Large intestine (tissue), 3 donors: ENCODE measurements around the gene ACTN1. TPM values are rescaled to one million over a fixed set of nuclear protein-coding genes. Genes with fewer than 3 reads are reported as not detected.
A peak's percentile ranks its signal among the peaks of the same experiment; 100 is the strongest.

Source experiments
- DNase-seq, 2 donors: peaks; one replicate each; pipeline versions ENCODE4 v3.0.0 to v3.0.0-alpha.2; 2013
- H3K27ac ChIP-seq: one replicate; pipeline ENCODE4 v1.5.1; 2013; ENCODE audit warnings: low read length
- H3K27me3 ChIP-seq: 2 replicates; pipeline ENCODE4 v1.6.1; 2013; ENCODE audit warnings: low read length; ENCODE audit not compliant: control insufficient read depth, insufficient read depth
- H3K36me3 ChIP-seq: 2 replicates; pipeline ENCODE4 v1.6.1; 2013; ENCODE audit warnings: low read length; ENCODE audit not compliant: control insufficient read depth, insufficient read depth
- H3K4me1 ChIP-seq: one replicate; pipeline ENCODE4 v1.6.1; 2013; ENCODE audit warnings: low read length; ENCODE audit not compliant: control insufficient read depth, insufficient read depth
- H3K4me3 ChIP-seq: one replicate; pipeline ENCODE4 v1.5.1; 2013; ENCODE audit warnings: low read length
- H3K9me3 ChIP-seq: one replicate; pipeline ENCODE4 v1.6.1; 2013; ENCODE audit warnings: mild to moderate bottlenecking, low read depth, low read length, moderate library complexity; ENCODE audit not compliant: control insufficient read depth
- WGBS: methylation state at CpG from one replicate; pipeline ENCODE4 v1.1.5; 2013; ENCODE audit warnings: low lambda C conversion rate; ENCODE audit not compliant: insufficient coverage; 5-methylcytosine and 5-hydroxymethylcytosine counted together
- polyA plus RNA-seq: library from polyadenylated mRNA; unstranded; fragments of 120-200 nt; gene quantifications from one replicate; pipeline ENCODE4 v1.2.1, GENCODE V29; 2013

ACTN1 gene
- polyA plus RNA-seq, 1 donor = 120 TPM

DNA sequence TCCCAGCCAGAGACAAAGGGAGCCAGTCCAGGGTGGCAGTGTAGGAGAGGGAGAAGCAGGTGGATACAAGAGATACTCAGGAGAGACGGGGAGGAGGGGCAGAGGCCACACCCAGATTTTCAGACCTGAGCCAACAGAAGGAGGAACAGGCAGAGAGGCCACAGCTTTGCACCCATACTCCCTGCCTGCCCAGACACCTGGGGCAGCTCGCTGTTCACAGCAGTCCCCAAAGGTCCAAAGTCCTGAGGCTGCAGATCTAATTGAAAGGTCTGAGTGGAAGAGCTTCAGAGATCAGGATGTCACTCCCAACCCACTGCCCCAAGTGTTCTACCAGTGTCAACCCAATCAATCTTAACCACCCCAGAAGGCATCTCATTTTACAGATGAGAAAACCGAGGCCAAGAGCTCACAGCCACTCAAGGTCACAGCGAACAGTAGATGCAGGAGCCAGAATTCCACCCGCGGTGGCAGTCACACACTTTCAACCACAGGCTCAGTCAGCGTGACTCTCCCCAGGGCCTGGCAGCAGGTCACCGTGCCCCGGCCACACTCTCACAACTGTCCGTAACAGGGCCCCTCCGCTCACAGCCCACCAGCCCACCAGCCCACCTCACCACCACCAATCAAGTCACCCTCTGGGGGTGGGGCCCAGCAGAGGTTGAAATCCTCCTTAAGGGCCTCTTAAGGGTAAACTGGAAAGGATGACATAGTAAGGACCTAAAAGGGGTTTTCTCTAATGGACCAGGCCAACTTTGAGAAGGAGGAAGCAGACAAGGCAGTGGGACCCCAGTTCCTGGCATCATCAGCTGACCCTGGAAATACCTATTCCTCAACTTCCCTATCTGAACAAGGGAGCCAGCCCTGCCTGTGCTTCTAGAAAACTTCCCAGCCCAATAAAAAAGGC is 33.3 kb downstream of the ACTN1 start:
- no CpG with 5 or more reads among the region's 11 CpGs for WGBS
- H3K4me3 ChIP-seq = no peak overlapping the region
- peaks cover 52% of the 10 kb centered on the region for H3K4me1 ChIP-seq
- no peaks in the 10 kb centered on the region for H3K27me3 ChIP-seq
- H3K36me3 ChIP-seq = peaks cover 4% of the 10 kb centered on the region
- H3K27ac ChIP-seq = peak overlapping the region; percentile 70
- DNase-seq = peak; percentile 64 to 88
- H3K9me3 ChIP-seq = no peaks in the 10 kb centered on the region

DNA sequence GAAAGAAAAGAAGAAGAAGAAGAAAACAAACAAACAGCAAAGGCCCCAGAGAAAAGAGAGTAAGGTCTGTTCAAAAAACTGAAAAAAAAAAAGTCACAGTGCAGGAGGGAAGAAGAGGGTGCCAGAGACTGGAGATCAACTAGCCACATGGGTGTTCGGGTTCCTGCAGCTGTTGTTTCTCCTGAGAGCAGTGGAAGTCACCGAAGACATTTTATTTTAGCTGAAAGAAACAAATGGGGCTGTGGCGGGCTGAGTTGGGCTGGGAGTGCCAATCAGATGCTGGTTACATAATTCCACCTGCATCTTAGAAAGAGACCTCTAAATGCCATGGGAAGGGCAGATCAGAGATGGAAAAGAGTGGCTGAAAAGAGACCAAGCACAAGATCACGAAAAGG is 33.9 kb downstream of the ACTN1 start:
- Histone ChIP-seq H3K36me3 (peaks cover 4% of the 10 kb centered on the region), H3K4me1 (peaks cover 58% of the 10 kb centered on the region), H3K27ac (peak overlapping the region; percentile 70), H3K27me3 (no peaks in the 10 kb centered on the region), H3K4me3 (no peak overlapping the region), H3K9me3 (no peaks in the 10 kb centered on the region)
- WGBS = 40% methylated on average over 1 of the region's 4 CpGs
- no peak for DNase-seq

GRCh38 chr14:68944162-68944561 is 34.9 kb downstream of the ACTN1 start:
- Histone ChIP-seq H3K4me3 (no peak overlapping the region), H3K9me3 (no peaks in the 10 kb centered on the region), H3K27ac (no peak overlapping the region), H3K4me1 (peaks cover 66% of the 10 kb centered on the region), H3K36me3 (peaks cover 4% of the 10 kb centered on the region), H3K27me3 (no peaks in the 10 kb centered on the region)
- no peak for DNase-seq
- no CpG with 5 or more reads among the region's 6 CpGs for WGBS

- no peak overlapping the region for H3K27ac ChIP-seq
Observed at GRCh38 chr14:68943107-68943506, 36.0 kb downstream of the ACTN1 start.

GRCh38 chr14:68942296-68943035 is 36.6 kb downstream of the ACTN1 start:
- Histone ChIP-seq H3K4me1 (peaks cover 71% of the 10 kb centered on the region), H3K9me3 (no peaks in the 10 kb centered on the region), H3K27ac (no peak overlapping the region), H3K36me3 (peaks cover 4% of the 10 kb centered on the region), H3K4me3 (no peak overlapping the region), H3K27me3 (no peaks in the 10 kb centered on the region)
- no peak for DNase-seq
- WGBS = no CpG with 5 or more reads among the region's 14 CpGs

More at GRCh38 chr14:68943107-68943506, 36.0 kb downstream of the ACTN1 start:
- H3K9me3 ChIP-seq = no peaks in the 10 kb centered on the region
- WGBS = no CpG with 5 or more reads among the region's 10 CpGs
- H3K36me3 ChIP-seq = peaks cover 4% of the 10 kb centered on the region
- no peak for DNase-seq
- no peak overlapping the region for H3K4me3 ChIP-seq
- no peaks in the 10 kb centered on the region for H3K27me3 ChIP-seq
- H3K4me1 ChIP-seq = peaks cover 71% of the 10 kb centered on the region

DNA sequence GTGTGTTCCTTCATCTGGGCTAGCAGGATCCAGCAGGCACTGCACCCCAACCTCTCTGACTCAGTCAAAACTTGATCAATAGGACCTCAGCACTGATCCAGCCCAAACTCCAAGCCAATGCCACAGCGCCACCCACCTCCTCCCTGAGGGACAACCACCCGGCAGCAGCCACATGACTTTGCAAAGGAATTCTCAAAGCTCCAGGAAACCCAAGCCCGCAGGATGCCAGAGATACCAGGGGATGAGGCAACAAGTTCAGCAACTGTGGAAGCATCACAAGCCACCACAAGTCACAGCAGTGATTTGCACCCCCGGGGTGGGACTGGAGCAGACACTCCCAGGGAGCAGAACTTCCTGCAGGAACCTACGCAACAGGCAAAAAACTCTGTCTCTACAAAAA is 37.3 kb downstream of the ACTN1 start:
- no peak overlapping the region for H3K27ac ChIP-seq
- H3K9me3 ChIP-seq = no peaks in the 10 kb centered on the region
- H3K4me1 ChIP-seq = peaks cover 69% of the 10 kb centered on the region
- DNase-seq = peak in 1 of 2 donors; percentile 40
- no peak overlapping the region for H3K4me3 ChIP-seq
- H3K36me3 ChIP-seq = peaks cover 4% of the 10 kb centered on the region
- no CpG with 5 or more reads among the region's 5 CpGs for WGBS
- no peaks in the 10 kb centered on the region for H3K27me3 ChIP-seq

DNA sequence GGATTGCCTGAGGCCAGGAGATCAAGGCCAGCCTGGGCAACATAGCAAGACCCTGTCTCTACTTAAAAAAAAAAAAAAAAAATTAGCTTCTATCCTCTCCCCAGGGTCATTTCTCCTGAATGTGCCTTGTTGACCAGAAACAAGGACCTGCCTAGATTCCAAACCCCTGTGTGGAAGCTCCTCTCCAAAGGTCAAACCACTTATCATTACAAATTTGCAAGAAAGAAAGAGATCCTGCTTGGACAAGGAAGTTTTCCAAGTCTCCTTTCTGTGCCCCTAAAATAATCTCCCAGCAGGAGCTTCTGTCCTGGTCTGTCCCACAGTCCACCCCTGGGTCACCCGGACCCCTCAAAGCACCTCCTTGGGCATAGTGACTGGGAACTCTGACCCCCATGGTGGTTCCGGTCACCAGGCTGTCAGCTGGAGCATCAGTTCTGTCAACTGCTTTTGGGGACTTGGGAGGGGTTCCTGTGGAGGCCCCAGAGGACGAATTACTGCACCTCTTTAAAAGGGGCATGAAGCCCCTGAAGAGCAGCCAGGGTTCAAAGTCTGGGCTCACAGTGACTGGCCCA is 38.4 kb downstream of the ACTN1 start:
- no CpG with 5 or more reads among the region's 3 CpGs for WGBS
- Histone ChIP-seq H3K27ac (peak overlapping the region; percentile 94), H3K4me3 (no peak overlapping the region), H3K27me3 (no peaks in the 10 kb centered on the region), H3K36me3 (peaks cover 8% of the 10 kb centered on the region), H3K4me1 (peaks cover 57% of the 10 kb centered on the region), H3K9me3 (no peaks in the 10 kb centered on the region)
- no peak for DNase-seq

DNA sequence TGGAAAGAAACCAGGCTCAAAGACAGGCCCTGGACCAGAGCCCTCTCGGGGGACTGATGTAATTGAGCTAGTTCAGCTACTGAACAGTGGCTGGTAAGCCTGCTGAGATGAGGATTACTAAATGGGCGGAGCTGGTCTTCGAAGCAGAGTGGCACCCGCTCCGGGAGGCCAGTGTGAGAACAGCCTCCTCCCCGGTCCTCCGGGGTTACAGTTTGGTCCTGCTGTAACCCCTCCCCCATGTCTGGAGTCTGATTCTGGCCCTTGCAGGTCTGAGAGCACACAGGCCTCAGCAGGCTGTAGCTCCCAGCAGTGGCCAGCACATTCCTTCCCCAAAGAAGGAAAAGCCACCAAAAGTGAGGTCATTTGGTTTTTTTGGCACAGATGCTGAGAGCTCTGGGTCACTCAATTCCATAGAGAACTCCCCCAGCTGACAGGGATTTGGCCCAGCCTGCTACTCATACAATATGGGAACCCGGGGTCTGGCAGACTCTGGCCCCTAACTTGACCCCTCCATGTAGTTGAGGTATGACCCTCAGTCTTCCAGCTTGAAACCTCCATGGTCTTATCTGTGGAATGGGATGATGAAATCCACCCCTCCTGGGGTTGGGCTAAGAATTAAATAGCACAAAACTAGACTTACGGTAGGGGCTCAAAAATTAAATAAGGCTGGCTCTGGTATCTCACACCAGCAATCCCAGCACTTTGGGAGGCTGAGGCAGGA is 39.0 kb downstream of the ACTN1 start:
- Histone ChIP-seq H3K9me3 (no peaks in the 10 kb centered on the region), H3K27me3 (no peaks in the 10 kb centered on the region), H3K4me3 (no peak overlapping the region), H3K36me3 (peaks cover 8% of the 10 kb centered on the region), H3K27ac (peak overlapping the region; percentile 94), H3K4me1 (peaks cover 51% of the 10 kb centered on the region)
- DNase-seq = peak; percentile 74 to 76
- no CpG with 5 or more reads among the region's 9 CpGs for WGBS

DNA sequence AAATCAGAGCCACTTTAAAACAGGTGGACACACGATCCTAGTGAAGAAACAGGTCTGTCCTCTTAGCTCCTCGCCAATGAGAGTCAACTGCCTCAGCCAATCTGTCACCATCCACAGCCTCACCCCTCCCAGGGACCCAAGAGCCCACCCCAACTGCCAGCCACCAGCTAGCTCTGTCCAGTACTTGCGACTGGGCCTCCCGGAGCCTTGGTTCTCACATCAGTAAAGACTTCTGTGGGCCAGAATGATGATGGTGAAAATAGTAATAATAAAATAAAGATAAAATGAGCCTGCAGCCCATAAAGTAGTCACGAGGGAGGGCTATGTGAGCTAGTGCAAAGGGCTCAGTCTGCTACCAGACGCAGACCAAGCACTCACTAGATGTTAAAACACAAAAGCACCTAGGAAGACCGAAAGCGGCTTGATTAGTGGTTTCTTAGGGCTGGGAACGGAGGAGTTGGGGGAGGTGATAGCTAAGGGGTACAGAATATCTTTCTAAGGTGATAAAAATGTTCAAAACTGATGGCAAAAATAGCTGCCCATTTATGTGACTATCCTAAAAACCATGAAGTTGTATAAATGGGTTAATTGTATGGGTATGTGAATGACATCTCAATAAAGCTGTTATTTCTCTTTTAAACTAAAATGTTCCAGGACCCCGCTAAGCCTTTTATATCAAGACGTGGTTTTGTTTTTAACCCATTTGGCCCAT is 39.8 kb downstream of the ACTN1 start:
- 53% methylated on average over 3 of the region's 11 CpGs for WGBS
- H3K36me3 ChIP-seq = peaks cover 8% of the 10 kb centered on the region
- H3K27me3 ChIP-seq = no peaks in the 10 kb centered on the region
- H3K27ac ChIP-seq = peak overlapping the region; percentile 94
- H3K4me1 ChIP-seq = peaks cover 44% of the 10 kb centered on the region
- peak in 1 of 2 donors; percentile 85 for DNase-seq
- no peak overlapping the region for H3K4me3 ChIP-seq
- no peaks in the 10 kb centered on the region for H3K9me3 ChIP-seq
